GM20000 (cell line): Measurements from ENCODE around the gene RSPH10B2.
"Not testable (repeated sequence)": the region's sequence is repeated elsewhere in the genome, so short reads cannot be mapped to it uniquely, and the experiment has no call there.

ENCODE experiments used
- DNase-seq: peaks from one replicate; pipeline ENCODE4 v3.0.0; 2012; ENCODE audit warnings: low spot score
- TF ChIP-seq, protein P1 (sequence below): IDR thresholded peaks from 2 replicates; pipeline ENCODE4 v1.5.1; 2012; ENCODE audit warnings: mild to moderate bottlenecking, control low read depth; ENCODE audit errors: extremely low read depth, missing control alignments

The RSPH10B2 gene

DNA sequence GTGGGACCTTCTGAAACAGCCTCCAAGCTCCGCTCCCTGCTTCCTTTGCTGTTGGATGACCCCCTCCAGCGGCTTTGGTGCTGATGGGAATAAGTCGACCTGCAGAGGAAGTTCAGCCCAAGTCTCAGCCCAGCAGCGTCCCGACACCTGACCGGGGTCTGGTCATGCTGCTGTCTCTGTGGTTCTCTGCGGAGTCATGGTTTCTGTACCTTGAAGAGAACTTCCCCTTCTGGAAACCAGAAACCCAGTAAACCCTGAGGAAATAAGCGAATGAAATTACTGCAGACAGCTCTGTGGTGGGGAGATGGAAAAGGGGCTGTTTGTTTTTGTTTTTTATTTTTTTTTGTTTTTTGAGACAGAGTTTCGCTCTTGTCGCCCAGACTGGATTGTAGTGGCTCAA, 28.9 kb upstream of the RSPH10B2 start:
- DNase-seq, result peak; percentile 79
- TF ChIP-seq, protein P1, sequence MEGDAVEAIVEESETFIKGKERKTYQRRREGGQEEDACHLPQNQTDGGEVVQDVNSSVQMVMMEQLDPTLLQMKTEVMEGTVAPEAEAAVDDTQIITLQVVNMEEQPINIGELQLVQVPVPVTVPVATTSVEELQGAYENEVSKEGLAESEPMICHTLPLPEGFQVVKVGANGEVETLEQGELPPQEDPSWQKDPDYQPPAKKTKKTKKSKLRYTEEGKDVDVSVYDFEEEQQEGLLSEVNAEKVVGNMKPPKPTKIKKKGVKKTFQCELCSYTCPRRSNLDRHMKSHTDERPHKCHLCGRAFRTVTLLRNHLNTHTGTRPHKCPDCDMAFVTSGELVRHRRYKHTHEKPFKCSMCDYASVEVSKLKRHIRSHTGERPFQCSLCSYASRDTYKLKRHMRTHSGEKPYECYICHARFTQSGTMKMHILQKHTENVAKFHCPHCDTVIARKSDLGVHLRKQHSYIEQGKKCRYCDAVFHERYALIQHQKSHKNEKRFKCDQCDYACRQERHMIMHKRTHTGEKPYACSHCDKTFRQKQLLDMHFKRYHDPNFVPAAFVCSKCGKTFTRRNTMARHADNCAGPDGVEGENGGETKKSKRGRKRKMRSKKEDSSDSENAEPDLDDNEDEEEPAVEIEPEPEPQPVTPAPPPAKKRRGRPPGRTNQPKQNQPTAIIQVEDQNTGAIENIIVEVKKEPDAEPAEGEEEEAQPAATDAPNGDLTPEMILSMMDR, result no peak

DNA sequence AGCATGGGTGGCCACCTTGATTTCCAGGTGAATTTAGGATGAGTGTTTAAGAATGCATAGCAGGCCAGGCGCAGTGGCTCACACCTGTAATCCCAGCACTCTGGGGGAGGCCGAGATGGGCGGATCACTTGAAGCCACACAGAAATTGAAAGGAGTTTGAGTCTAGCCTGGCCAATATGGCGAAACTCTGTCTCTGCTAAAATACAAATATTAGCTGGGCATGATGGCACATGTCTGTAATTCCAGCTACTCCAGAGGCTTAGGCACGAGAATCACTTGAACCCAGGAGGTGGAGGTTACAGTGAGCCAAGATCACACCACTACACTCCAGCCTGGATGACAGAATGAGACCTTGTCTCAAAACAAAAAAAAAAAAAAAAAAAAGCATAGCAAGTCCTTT, 27.6 kb upstream of the RSPH10B2 start:
- DNase-seq, result not testable (repeated sequence)

DNA sequence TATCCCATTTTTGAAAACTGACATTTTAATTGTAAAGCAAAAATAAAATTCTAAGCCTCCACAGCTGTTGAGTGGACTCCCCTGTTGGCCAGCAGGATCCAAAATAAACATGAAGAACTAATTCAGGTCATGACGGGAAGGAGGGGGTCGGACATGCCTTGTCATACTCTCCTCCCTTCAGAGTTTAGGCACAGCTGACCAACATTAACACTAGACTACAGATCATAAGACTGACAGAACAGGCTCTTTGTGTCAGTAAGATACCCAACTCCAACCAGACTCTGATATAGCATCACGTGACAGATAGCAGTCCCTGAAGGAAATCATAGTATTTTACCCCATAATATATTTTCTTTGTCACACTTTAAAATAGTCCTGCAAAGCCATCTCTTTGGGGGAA, 26.2 kb upstream of the RSPH10B2 start:
- TF ChIP-seq, protein P1, result no peak
- DNase-seq, result no peak

DNA sequence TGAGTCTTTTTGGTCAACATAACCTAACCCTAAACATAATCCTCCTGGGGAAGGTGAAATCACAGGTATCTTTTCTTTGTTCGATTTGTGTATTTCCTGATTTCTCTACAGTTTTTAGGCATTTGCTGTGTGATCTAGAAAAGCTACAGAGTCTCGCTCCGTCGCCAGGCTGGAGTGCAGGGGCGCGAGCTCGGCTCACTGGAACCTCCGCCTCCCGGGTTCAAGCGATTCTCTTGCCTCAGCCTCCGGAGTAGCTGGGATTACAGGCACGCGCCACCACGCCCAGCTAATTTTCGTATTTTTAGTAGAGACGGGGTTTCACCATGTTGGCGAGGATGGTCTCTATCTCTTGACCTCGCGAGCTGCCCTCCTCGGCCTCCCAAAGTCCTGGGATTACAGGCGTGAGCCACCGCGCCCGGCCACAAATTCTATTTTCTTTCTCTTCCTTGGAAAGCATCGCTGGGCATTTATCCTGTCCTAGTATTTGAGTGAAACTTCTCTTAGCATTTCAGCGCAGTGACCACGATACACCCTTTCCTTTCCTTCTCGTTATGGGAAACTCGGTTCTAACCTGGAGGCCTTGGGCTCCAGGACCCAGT, 24.9 kb upstream of the RSPH10B2 start:
- not testable (repeated sequence) for DNase-seq

DNA sequence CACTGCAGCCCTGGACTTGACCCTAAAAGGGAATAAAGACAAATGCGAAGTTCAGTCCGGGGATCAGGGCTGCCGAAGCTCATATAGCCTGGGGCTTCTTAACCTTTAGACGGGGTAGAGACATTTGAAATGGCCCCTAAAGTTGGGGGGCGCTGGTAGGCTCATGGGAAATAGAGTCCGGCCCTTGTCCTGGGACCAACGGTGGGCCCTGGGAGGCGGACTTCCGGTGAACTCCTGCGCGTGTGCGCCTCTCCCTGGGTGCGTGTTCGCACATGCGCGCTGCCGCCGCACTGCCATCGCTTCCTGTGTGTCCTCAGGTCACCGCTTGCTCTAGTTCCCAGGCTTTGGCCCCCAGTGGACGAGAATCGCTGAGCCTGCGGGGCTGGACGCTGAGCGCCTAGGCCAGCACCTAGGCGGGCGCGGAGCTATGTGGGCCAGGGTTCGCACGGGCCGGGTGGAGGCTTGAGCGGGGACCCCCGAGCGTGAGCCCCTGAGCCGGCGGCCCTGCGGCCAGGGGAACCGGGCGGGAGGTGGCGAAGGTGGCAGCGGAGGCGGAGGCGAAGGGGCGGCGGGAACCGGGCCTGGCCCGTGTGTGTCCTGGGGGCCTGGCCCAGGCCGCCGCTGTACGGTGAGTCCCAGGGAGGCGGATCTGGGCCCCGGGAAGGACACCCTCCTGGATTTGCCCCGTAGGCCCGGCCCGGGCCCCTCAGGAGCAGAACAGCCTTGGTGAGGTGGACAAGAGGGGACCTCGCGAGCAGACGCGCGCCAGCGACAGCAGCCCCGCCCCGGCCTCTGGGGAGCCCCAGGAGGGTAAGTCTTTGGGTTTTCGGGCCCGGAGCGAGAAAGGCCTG, 24.2 kb upstream of the RSPH10B2 start:
- TF ChIP-seq, protein P1, result no peak
- DNase-seq, result peak; percentile 94

DNA sequence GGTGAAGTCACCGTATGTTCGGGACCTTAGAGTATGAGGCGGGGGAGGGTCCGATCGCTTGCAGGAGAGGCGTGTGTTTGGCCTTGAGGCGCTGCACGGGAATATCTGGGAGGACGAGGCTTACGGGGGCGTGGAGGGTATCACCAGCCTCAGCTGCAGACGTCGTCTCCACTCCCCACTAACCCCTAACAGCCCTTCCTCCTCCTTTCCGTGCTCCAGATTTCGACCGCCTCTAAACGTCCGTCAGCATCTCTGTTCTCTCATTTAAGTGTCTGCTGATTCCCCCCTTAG, 23.6 kb upstream of the RSPH10B2 start:
- TF ChIP-seq, protein P1, result no peak
- peak; percentile 28 for DNase-seq

DNA sequence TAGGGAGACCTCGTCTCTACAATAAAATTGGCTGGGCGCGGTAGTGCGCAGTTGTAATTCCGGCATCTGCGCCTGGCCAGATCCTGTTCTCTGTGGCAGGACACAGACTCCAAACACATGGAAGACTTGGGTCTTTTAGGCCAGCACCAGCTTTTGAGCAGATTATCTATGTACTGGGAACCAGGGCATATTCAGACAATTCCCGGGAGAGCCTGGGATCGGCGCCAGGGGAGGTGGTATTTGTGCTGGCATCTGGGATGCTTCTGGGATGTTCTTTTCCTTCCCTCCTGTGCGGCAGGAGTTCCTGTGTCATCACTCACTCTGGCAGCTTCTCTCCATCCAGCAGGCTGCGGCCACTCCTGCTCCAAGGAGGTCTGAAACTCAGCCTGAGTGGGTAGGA, 15.5 kb upstream of the RSPH10B2 start:
- DNase-seq, result not testable (repeated sequence)

DNA sequence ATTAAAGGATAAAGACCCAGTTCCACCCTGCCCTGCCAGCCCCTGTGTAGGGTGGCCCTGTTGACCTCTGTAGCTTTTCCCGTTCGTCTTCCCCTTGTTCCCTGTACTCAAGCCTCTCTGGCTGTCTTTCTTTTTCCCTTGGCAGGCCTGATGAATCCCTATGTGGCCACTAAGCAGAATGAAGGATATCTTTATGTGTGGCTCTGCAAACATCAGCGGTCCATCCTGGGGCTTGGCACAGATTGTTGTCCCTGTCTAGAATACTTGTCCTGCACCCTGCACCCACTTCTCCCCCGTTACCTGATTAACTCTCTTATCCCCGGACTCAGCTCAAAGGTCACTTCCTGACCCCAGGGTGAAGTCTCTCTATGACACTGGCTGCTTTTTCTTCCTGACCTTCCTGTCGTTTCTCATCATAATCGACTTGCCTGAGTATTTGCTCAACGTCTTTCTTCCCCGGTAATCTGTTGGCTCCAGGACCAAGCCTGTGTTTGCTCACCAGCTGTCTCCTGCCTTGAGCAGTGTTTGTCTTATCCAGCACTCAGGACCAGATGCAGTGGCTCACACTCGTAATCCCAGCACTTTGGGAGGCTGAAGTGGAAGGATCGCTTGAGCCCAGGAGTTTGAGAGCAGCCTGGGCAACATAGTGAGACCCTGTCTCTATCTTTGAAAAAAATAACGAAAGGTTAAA, 9.3 kb upstream of the RSPH10B2 start:
- not testable (repeated sequence) for DNase-seq

DNA sequence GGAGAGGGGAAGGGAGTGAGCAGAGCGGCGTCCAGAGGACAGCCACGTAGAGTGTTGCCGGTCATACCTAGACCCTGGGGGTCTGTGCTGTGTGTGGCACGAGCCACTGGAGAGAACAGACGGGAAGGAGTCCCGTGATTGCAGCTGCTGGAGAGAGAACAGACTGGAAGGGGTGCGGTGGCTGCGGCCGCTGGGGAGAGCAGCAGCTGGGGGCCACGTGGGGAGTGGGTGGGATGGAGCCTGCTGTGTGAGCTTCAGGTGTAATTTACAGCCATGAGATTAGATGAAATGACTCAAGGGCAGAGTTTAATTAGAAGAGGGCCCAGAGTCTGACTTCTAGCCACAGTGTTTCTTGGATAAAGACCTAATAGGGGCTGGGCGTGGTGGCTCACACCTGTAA, 4.6 kb upstream of the RSPH10B2 start:
- not testable (repeated sequence) for DNase-seq

DNA sequence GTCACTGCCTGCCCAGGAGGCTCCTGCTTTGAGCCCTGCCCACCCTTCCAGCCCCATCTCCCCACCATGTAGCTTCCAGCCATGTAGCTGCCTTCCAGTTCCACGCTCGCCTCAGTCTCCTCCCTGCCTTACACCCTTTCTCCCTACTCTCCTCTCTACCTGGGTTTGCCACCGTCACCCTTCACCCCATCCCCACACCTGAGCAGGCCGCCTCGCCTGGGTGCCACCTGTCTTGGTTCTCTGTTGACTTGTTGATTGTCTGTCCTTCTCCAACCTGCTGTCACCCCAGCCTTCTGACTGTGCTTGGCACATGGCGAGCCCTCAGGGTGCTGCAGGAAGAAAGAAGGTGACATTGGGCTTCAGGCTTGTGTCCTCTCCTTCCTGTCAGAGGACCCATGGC, 3.7 kb upstream of the RSPH10B2 start:
- not testable (repeated sequence) for DNase-seq

DNA sequence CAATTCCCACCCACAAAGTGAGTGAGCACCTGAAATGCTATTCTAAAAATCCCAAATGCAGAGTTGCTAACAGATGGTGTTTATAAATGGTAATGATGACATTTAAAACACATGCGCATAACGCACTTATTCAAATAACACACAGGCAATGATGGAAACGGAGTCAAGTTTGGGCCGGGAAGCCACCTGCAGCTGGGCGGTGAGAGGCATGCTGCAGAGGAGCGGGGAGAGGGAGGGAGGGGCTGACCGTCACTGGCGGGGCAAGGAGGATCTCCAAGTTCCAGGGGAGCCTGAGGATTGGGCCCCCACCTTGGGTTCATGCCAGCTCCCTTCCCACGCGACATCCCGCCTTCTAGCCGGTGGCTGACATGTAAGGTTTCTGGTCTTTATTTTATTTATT, 7.3 kb downstream of the RSPH10B2 start:
- DNase-seq, result not testable (repeated sequence)

DNA sequence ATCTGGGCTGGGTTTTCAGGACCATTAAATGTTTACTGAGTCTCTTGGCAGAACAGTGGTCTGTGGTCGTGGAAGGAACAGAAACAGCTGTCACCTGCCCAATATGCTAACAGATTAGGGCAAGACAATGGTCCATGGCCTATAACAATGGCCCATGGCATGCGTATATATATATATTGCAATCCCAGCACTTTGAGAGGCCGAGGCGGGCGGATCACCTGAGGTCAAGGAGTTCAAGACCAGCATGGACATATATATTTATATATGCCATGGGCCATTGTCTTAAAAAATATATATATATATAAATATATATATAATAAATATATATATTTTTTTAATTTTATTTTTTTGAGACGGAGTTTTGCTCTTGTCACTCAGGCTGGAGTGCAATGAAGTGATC, 27.7 kb downstream of the RSPH10B2 start:
- not testable (repeated sequence) for DNase-seq

DNA sequence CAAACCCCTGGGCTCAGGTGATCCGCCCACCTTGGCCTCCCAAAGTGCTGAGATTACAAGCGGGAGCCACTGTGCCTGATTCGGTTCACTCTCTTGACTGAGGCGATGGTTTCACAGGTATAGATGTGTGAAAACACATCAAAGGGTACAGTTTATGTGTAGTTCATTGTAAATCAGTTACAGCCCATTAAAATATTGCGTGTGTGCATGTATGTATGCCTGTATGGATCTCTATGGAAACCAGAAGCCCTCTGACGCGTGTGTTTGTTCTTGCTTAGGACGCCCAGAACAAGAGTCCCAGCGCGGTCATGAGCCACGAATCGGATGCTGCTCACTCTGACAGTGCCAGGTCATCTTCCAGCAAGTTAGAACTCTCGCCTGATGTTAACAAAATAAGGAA, 35.5 kb downstream of the RSPH10B2 start:
- DNase-seq, result not testable (repeated sequence)

DNA sequence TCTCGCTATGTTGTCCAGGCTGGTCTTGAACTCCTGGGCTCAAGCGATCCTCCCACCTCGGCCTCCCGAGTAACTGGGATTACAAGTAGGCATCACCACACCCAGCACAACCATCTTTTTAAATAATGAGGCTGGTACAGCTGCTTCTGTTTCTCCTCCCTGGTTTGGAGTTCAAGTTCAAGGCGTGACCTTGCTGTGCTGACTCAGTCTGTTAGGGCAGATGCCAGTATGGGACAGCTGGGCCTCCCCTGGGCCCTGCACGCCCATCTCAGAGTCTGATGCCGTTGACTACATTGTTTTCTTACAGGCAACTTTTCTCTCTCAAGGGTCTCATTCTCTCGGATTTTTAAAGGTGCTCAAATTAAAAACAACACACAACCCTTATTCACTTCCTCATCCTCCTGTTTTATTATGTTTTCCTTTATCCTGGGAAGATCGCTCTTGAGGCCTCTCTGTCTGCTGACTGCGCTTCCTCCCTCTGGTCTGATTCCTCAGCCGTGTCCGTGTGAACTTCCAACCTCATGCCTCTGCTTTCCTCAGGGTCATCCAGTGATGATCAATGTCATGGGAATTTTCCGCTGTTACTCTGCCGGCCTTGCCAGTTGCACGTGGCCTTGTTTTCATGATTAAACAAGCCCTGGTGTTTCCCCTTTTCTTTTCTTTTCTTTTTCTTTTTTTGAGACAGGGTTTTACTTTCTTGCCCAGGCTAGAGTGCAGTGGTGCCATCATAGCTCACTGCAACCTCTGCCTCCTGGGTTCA, 38.4 kb downstream of the RSPH10B2 start:
- not testable (repeated sequence) for DNase-seq

DNA sequence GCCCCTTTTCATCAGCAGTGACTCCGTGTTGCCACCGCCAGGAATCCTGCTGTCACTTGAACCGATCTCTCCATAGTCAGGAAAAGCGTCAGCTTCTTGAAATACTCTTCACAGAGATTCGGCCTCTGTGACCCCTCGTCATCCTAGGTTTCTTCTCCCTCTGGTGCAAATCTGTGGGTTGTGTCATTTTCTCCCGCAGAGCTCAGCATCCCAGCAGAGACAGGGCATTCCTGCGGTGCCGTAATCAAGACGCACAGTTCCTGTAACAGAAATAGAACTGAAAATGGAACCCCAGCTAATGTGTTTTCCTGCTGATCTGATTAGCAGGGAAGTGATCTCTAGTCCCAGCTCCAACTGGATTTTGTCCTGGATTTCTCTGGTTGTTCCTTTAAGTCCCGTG, 40.4 kb downstream of the RSPH10B2 start:
- DNase-seq, result not testable (repeated sequence)
